ENCODE data around the gene SLC18A2.

The SLC18A2 gene

DNA sequence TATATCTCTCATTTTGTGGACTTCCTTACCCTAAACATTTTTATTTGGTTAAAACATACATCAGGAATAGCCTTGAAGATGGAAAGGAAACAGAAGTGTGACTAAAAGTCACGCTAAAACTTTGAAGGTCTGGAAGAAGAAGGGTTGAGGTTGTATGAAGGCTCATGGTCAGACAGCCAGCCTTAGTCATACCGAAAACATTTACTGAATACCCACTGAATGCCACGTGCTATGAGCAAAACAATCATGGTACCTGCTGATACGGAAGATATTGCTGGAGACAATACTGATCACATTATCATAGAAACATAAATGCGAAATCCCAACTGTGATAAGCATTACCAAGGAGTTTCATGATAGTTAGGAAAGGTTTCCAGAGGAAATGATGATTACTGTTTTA is 70.3 kb downstream of the SLC18A2 start:
- no peak for DNase-seq (ENCODE audit: low read depth, low spot score)

- DNase-seq (ENCODE audit: low read depth, low spot score), result no peak
Observed at GRCh38 chr10:117312430-117312829, 71.5 kb downstream of the SLC18A2 start.

DNA sequence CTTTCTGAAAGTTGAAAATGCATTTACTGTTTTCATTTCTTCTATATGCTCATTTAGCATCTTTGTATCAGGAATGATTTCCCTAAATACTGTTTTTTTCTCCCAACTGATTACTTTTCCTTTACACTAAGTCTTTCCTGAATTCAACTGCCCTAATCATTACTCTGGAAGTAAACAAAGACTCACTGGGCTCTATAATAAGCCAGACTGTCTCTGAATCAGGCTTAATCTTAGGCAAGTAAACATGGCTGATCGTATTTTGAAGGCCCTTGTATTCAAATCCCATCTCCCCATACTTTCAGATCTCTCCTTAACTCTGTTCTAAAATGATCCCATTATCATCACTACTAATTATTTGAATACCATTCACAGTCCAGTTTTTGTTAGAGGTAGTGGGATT is 72.7 kb downstream of the SLC18A2 start:
- DNase-seq (ENCODE audit: low read depth, low spot score), result no peak

DNA sequence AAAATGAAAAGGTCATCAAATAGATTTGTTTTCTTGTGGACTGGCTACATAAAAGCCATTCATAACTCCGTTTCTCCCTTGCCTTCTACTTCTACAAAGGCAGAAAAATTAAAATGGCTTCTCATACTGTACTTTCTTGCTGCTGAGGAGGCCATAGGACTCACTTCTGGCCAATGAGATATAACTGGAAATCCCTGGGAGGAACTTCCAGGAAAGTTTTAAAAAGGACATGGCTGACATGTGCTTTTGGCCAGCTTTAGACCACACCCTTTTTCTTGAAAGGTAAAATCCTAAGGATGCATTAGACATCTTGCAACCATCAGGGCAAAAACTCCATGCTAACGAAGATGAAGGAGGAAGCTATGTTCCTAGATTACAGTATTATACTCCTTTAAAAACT is 75.8 kb downstream of the SLC18A2 start:
- no peak for DNase-seq (ENCODE audit: low read depth, low spot score)

GRCh38 chr10:117318909-117319308 is 78.0 kb downstream of the SLC18A2 start:
- DNase-seq (ENCODE audit: low read depth, low spot score), result peak; percentile 14

GRCh38 chr10:117320050-117320665 is 79.2 kb downstream of the SLC18A2 start:
- DNase-seq (ENCODE audit: low read depth, low spot score), result peak; percentile 51

DNA sequence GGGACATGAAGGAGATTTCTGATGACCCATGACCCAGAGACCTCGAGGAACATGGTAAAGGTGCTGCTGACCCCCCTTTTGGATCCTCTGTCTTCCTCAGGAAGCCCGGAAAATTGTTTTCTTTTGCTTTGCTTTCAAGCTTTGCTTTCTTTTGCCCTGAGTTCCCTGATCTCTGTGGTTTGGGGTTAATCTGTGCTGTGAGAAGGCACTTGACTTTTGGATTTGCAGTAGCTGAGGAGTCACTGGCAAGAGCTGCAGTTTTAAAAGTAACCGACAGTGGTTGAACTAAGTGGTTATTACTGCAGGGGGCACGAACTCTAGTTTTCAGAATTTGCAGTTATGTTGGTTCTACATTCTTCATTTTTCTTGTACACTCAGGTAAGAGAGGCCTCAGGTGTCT is 81.3 kb downstream of the SLC18A2 start:
- DNase-seq (ENCODE audit: low read depth, low spot score), result peak; percentile 39

DNA sequence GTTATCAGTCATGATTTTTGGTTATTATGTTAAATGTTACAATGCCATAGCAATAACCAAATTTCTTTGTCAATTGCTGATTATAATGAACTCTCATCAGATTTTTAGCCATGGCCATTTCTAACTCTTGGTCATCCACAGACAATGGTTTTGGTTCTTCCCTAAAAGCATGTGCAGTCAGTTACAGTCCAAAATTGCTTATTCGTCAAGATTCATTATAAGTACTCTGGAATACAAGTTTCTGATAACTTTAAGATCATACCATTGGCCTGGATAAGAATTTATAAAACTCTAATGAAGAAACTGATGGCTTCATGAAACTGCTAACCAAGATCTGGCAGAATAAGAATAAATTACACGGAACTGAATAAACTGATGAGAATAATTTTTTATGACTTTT is 83.5 kb downstream of the SLC18A2 start:
- no peak for DNase-seq (ENCODE audit: low read depth, low spot score)

DNA sequence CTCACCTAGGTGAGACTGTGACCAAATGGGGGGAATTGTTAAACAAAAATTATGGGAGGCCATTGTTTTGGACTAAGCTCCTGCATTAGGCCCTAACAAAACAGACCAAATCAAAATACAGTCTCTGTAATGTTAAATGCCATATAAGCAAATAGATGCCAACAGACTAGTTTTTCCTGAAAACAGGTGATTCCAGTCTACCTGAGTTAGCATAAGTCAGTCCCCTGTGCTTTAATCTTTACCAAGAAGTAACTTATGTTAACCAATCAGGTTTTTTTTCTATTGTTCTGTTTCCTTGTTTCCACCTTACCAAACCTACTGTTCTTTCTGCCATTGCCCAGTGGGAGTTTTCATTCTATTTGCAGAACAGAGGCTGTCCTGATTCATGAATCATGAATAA is 86.3 kb downstream of the SLC18A2 start:
- no peak for DNase-seq (ENCODE audit: low read depth, low spot score)

Measured in astrocyte of the hippocampus (primary cell).